Glutamatergic neuron (in vitro differentiated cells): ENCODE results near the gene SNAPC3. TPM values are rescaled to one million over a fixed set of nuclear protein-coding genes. Genes with fewer than 3 reads are reported as not detected.
A peak's percentile ranks its signal among the peaks of the same experiment; 100 is the strongest.
"Not testable (repeated sequence)": the region's sequence is repeated elsewhere in the genome, so short reads cannot be mapped to it uniquely, and the experiment has no call there.

Experiments
- DNase-seq: peaks from one replicate; pipeline ENCODE4 v3.0.0; 2022
- H3K27ac Mint-ChIP-seq: one replicate; pipeline ENCODE4 v1.8.0; 2020; ENCODE audit warnings: mild to moderate bottlenecking, mixed read lengths, inconsistent platforms; ENCODE audit not compliant: unreplicated experiment
- H3K27me3 Mint-ChIP-seq: one replicate; pipeline ENCODE4 v1.8.0; 2020; ENCODE audit warnings: mild to moderate bottlenecking, moderate library complexity, mixed read lengths, inconsistent platforms; ENCODE audit not compliant: unreplicated experiment
- H3K36me3 Mint-ChIP-seq: one replicate; pipeline ENCODE4 v1.8.0; 2020; ENCODE audit warnings: mild to moderate bottlenecking, mixed read lengths, inconsistent platforms; ENCODE audit not compliant: unreplicated experiment
- H3K4me1 Mint-ChIP-seq: one replicate; pipeline ENCODE4 v1.8.0; 2020; ENCODE audit warnings: mild to moderate bottlenecking, low read depth, mixed read lengths, inconsistent platforms; ENCODE audit not compliant: unreplicated experiment
- H3K4me3 Mint-ChIP-seq: one replicate; pipeline ENCODE4 v1.8.0; 2020; ENCODE audit warnings: mild to moderate bottlenecking, mixed read lengths, inconsistent platforms; ENCODE audit not compliant: unreplicated experiment
- H3K9me3 Mint-ChIP-seq: one replicate; pipeline ENCODE4 v1.8.0; 2020; ENCODE audit warnings: mild to moderate bottlenecking, moderate library complexity, mixed read lengths, inconsistent platforms; ENCODE audit not compliant: unreplicated experiment
- CTCF ChIP-seq: fragments of 200-600 bp; sonication (generic); IDR thresholded peaks from one replicate; pipeline ENCODE4 v1.5.0; 2021; ENCODE audit not compliant: partially characterized antibody, unreplicated experiment
- total RNA-seq: library from RNA; stranded (reverse); fragmentation: NEBNext Ultra II Directional; extraction: Animal tissue kit (Norgen Biotek cat#: 25700); gene quantifications from one replicate; pipeline ENCODE4 v1.2.1, GENCODE V29; 2021; ENCODE audit not compliant: unreplicated experiment

Gene SNAPC3
- total RNA-seq, 1 donor from 2014 or later: 104 TPM

- H3K27me3 Mint-ChIP-seq: peaks cover 5% of the 10 kb centered on the region
- H3K4me1 Mint-ChIP-seq: peaks cover 20% of the 10 kb centered on the region
- TF ChIP-seq CTCF: no peak
- peak overlapping the region; percentile 99 for H3K27ac Mint-ChIP-seq
- no peak for DNase-seq
- H3K4me3 Mint-ChIP-seq: peak overlapping the region; percentile 88
- peaks cover 4% of the 10 kb centered on the region for H3K36me3 Mint-ChIP-seq
- peaks cover 15% of the 10 kb centered on the region for H3K9me3 Mint-ChIP-seq
Observed at GRCh38 chr9:15421532-15421931, 1.1 kb upstream of the SNAPC3 start.

- Mint-ChIP-seq H3K9me3 (peaks cover 15% of the 10 kb centered on the region), H3K27me3 (peaks cover 2% of the 10 kb centered on the region), H3K27ac (peak overlapping the region; percentile 99), H3K4me3 (peak overlapping the region; percentile 88), H3K36me3 (peaks cover 4% of the 10 kb centered on the region), H3K4me1 (peaks cover 20% of the 10 kb centered on the region)
- no peak for TF ChIP-seq CTCF
- DNase-seq: no peak
Observed at GRCh38 chr9:15421990-15422371, 695 bp upstream of the SNAPC3 start.

GRCh38 chr9:15423231-15423985 lies 732 bp downstream of the SNAPC3 start:
- TF ChIP-seq CTCF: no peak
- Mint-ChIP-seq H3K9me3 (peaks cover 15% of the 10 kb centered on the region), H3K27me3 (peaks cover 2% of the 10 kb centered on the region), H3K4me3 (peak overlapping the region; percentile 98), H3K4me1 (peaks cover 21% of the 10 kb centered on the region), H3K27ac (peak overlapping the region; percentile 93), H3K36me3 (peaks cover 4% of the 10 kb centered on the region)
- no peak for DNase-seq

GRCh38 chr9:15426019-15426418 lies 3.3 kb downstream of the SNAPC3 start:
- H3K4me3 Mint-ChIP-seq: peak overlapping the region; percentile 77
- H3K4me1 Mint-ChIP-seq: peaks cover 31% of the 10 kb centered on the region
- no peak for TF ChIP-seq CTCF
- H3K9me3 Mint-ChIP-seq: peaks cover 15% of the 10 kb centered on the region
- peaks cover 2% of the 10 kb centered on the region for H3K27me3 Mint-ChIP-seq
- H3K27ac Mint-ChIP-seq: peak overlapping the region; percentile 43
- H3K36me3 Mint-ChIP-seq: peaks cover 4% of the 10 kb centered on the region
- no peak for DNase-seq

GRCh38 chr9:15427702-15428101 lies 5.0 kb downstream of the SNAPC3 start:
- not testable (repeated sequence) for DNase-seq, H3K4me3 Mint-ChIP-seq, H3K9me3 Mint-ChIP-seq, H3K27me3 Mint-ChIP-seq, H3K27ac Mint-ChIP-seq, H3K36me3 Mint-ChIP-seq
- H3K4me1 Mint-ChIP-seq: peaks cover 30% of the 10 kb centered on the region
